NT2/D1 (cell line): ENCODE data around the gene NMRK2.

Experiments used
- SUZ12 ChIP-seq: IDR thresholded peaks from 2 replicates; pipeline ENCODE4 v1.6.1; 2011; ENCODE audit not compliant: insufficient read length, insufficient read depth; ENCODE audit errors: extremely low read depth
- YY1 ChIP-seq: IDR thresholded peaks from 2 replicates; pipeline ENCODE4 v1.6.1; 2011; ENCODE audit not compliant: insufficient read length, insufficient read depth
- ZNF274 ChIP-seq: IDR thresholded peaks from 2 replicates; pipeline ENCODE4 v1.6.1; 2011; ENCODE audit warnings: mild to moderate bottlenecking, low read depth, low read length

DNA sequence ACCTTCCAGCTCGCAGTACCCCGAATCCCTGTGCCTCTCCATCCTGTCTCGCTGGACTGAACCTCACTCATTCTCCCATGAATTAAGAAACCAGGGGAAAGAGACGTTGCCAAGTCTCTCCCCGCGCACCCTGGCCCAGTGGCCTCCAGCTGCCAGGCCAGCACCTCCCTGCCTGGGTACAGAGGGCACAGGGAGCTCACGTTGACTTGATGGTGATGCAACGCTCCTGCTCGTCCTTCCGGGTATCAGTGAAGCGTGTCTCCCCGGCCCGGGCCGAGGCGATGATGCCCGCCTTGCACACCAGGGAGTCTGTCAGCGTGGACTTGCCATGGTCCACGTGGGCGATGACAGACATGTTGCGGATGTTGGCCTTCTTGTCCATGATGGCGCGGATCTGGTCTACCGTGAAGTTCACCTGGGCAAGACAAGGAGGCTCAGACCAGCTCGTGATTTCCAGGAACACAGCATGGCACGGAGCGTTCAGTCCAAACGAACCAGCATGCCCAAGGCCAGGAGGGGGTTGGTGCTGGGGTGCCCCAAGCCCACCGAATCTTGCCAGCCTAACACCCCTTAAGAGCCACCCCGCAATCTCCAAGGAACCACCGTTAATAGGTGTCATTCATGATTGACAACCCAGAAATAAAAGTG, 51.2 kb downstream of the NMRK2 start:
- TF ChIP-seq ZNF274, result no peak
- TF ChIP-seq SUZ12, result no peak
- no peak for TF ChIP-seq YY1
